ACC112 (cell line): Measurements from ENCODE around the gene KCNH3.

Experiments
- H2AFZ ChIP-seq: fragments of 200-600 bp; sonication (generic); one replicate; pipeline ENCODE4 v1.6.0; 2017; ENCODE audit warnings: antibody characterized with exemption, low read length; ENCODE audit not compliant: unreplicated experiment
- H3K27ac ChIP-seq: fragments of 200-600 bp; sonication (generic); 2 replicates; pipeline ENCODE4 v1.5.1; 2014; ENCODE audit warnings: low read depth, mild to moderate bottlenecking, antibody characterized with exemption, low read length, moderate library complexity
- H3K27me3 ChIP-seq: fragments of 200-600 bp; sonication (generic); 2 replicates; pipeline ENCODE4 v1.6.1; 2014; ENCODE audit warnings: mild to moderate bottlenecking, antibody characterized with exemption, low read length, moderate library complexity, mixed read lengths; ENCODE audit not compliant: insufficient read depth
- H3K36me3 ChIP-seq: fragments of 200-600 bp; sonication (generic); 2 replicates; pipeline ENCODE4 v1.6.1; 2016; ENCODE audit warnings: mild to moderate bottlenecking, antibody characterized with exemption, low read length, moderate library complexity, mixed read lengths; ENCODE audit not compliant: insufficient read depth
- H3K4me1 ChIP-seq: fragments of 200-600 bp; sonication (generic); one replicate; pipeline ENCODE4 v1.6.1; 2016; ENCODE audit warnings: low read length, mixed read lengths; ENCODE audit not compliant: insufficient read depth, unreplicated experiment, control insufficient read depth
- H3K4me3 ChIP-seq: fragments of 200-600 bp; sonication (generic); 2 replicates; pipeline ENCODE4 v1.5.1; 2014; ENCODE audit warnings: mild to moderate bottlenecking, low read depth, low read length
- H3K79me2 ChIP-seq: fragments of 200-600 bp; sonication (generic); one replicate; pipeline ENCODE4 v1.6.0; 2016; ENCODE audit warnings: low read length; ENCODE audit not compliant: control insufficient read depth, unreplicated experiment, insufficient read depth

The KCNH3 gene

GRCh38 chr12:49580572-49581535 is 42.0 kb downstream of the KCNH3 start:
- Histone ChIP-seq H3K36me3 (no peaks in the 10 kb centered on the region), H3K4me3 (no peak overlapping the region), H3K79me2 (no peaks in the 10 kb centered on the region), H3K27me3 (no peaks in the 10 kb centered on the region), H3K4me1 (no peaks in the 10 kb centered on the region), H2AFZ (no peak overlapping the region), H3K27ac (no peak overlapping the region)

DNA sequence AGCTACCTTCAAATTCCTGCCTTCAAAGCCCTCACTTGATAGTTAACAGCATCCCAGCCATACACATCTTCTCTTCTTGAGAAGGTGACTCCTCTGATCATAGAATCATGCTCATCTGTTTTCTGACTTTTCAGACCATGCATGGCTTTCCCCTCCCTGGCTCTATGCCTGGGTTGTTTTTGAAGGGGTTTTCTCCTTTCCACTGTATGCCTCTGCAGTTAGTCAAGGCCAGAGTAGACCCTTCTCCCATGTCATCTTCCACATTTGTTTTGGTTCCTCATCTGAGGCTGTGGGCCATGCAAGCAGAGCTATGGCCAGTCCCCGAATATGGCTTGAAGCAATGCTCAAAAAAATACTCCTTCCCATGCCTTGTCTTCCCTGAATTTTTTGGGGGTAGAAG is 43.4 kb downstream of the KCNH3 start:
- Histone ChIP-seq H3K36me3 (no peaks in the 10 kb centered on the region), H3K27me3 (no peaks in the 10 kb centered on the region), H3K27ac (no peak overlapping the region), H3K79me2 (no peaks in the 10 kb centered on the region), H3K4me1 (no peaks in the 10 kb centered on the region), H2AFZ (no peak overlapping the region), H3K4me3 (no peak overlapping the region)

DNA sequence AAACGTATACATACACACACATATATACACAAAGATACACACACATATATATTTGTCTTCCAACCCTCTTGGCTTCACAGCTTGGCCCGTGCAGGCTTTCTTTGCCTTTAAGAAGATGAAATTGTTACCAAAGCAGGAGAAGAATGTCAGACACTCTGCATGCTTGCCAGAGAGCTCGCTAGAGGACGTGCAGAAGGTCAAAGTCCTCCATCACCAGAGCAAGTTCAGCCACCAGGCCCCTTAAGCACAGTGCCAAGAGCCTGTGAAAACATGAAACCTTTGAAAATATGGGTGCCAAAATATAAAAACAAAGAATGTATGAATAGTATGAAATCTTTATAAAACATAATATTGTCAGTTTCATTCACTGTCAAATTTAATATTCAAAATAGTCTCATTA is 44.0 kb downstream of the KCNH3 start:
- Histone ChIP-seq H3K27ac (no peak overlapping the region), H2AFZ (no peak overlapping the region), H3K79me2 (no peaks in the 10 kb centered on the region), H3K4me1 (no peaks in the 10 kb centered on the region), H3K4me3 (no peak overlapping the region), H3K27me3 (no peaks in the 10 kb centered on the region), H3K36me3 (no peaks in the 10 kb centered on the region)

DNA sequence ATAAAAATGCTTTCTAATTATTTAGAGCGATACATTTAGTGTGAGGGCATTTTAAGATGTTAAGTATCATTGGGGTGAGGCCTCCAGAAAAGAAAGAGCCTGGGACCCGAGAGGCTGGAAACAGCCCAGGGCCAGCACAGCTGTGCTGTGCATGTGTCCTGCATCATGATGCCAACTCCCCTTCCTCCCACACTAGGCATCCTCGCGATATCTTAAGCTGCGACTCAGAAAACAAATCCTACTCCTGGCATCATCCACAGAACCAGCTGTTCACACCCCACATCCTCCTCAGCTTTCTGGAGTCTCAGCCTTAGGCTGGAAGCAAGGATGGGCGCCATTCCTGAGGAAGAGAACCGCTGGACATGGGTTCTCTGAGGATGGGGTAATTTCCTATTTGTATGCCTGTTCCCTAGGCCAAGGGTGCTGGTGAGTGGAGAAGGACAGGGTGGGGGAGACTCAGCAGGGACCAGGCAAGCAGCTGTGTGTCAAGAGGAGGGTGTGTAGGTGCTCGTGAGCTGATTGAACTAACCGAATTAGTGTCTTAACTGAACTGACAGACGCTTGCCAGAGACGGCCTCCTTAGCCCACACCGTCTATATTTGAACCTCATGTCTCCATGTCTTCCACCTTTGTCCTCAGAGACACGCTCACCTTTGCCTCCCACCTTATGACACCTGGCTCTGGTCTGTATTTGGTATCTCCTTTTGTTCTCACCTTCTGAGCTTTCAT is 44.7 kb downstream of the KCNH3 start:
- Histone ChIP-seq H3K36me3 (no peaks in the 10 kb centered on the region), H3K27ac (no peak overlapping the region), H3K79me2 (no peaks in the 10 kb centered on the region), H3K4me1 (peaks cover 3% of the 10 kb centered on the region), H3K27me3 (no peaks in the 10 kb centered on the region), H3K4me3 (no peak overlapping the region), H2AFZ (no peak overlapping the region)

GRCh38 chr12:49584591-49584990 is 45.8 kb downstream of the KCNH3 start:
- H3K27me3 ChIP-seq: no peaks in the 10 kb centered on the region
- no peak overlapping the region for H3K4me3 ChIP-seq
- peaks cover 11% of the 10 kb centered on the region for H3K4me1 ChIP-seq
- H3K27ac ChIP-seq: no peak overlapping the region
- no peaks in the 10 kb centered on the region for H3K36me3 ChIP-seq
- H3K79me2 ChIP-seq: no peaks in the 10 kb centered on the region
- no peak overlapping the region for H2AFZ ChIP-seq

GRCh38 chr12:49585477-49586459 is 46.9 kb downstream of the KCNH3 start:
- Histone ChIP-seq H3K79me2 (no peaks in the 10 kb centered on the region), H2AFZ (no peak overlapping the region), H3K4me1 (peaks cover 11% of the 10 kb centered on the region), H3K27ac (no peak overlapping the region), H3K36me3 (peaks cover under 1% of the 10 kb centered on the region; the same call in 1 of the 2 replicates), H3K4me3 (no peak overlapping the region), H3K27me3 (no peaks in the 10 kb centered on the region)

- H2AFZ ChIP-seq: no peak overlapping the region
- no peaks in the 10 kb centered on the region for H3K27me3 ChIP-seq
- no peak overlapping the region for H3K4me3 ChIP-seq
- H3K4me1 ChIP-seq: peaks cover 11% of the 10 kb centered on the region
- H3K79me2 ChIP-seq: no peaks in the 10 kb centered on the region
- H3K27ac ChIP-seq: no peak overlapping the region
- H3K36me3 ChIP-seq: peaks cover 9% of the 10 kb centered on the region
Observed at GRCh38 chr12:49587174-49587908, 48.5 kb downstream of the KCNH3 start.

DNA sequence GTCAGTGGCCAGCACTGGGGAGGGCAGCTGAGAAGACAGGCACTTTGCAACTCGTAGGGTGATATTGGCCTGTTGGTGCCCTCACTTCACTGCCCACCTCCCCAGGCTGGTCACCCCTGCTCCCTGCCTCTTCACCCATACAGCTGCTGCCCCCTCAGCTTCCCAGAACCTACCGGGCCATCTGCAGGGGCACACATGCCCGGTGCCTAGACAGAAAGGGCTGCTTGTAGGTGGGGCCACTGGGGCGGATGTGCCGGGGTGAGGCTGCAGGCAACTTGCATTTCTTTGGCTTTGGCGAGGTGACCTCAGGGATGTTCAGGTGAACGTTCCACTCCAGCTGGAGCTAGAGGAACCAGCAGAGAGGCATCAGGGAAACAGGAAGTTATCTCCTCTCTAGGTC is 49.5 kb downstream of the KCNH3 start:
- no peak overlapping the region for H3K4me3 ChIP-seq
- no peaks in the 10 kb centered on the region for H3K27me3 ChIP-seq
- no peak overlapping the region for H2AFZ ChIP-seq
- H3K4me1 ChIP-seq: peaks cover 11% of the 10 kb centered on the region
- no peaks in the 10 kb centered on the region for H3K79me2 ChIP-seq
- no peak overlapping the region for H3K27ac ChIP-seq
- H3K36me3 ChIP-seq: peaks cover 9% of the 10 kb centered on the region

- Histone ChIP-seq H3K36me3 (peaks cover 9% of the 10 kb centered on the region), H3K79me2 (no peaks in the 10 kb centered on the region), H3K27ac (no peak overlapping the region), H3K4me1 (peaks cover 11% of the 10 kb centered on the region), H2AFZ (no peak overlapping the region), H3K27me3 (no peaks in the 10 kb centered on the region), H3K4me3 (no peak overlapping the region)
Observed at GRCh38 chr12:49588721-49589516, 50.1 kb downstream of the KCNH3 start.
